IMR-90 (cell line): ENCODE measurements around the gene TRAF6.

Experiments
- FOS ChIP-seq: fragments of 150-350 bp; IDR thresholded peaks from 2 replicates; pipeline ENCODE4 v1.6.1; 2016; ENCODE audit warnings: low read depth, low read length
- MAFK ChIP-seq: IDR thresholded peaks from 2 replicates; pipeline ENCODE4 v1.6.1; 2012; ENCODE audit warnings: low read depth, low read length, improper control_type of control experiment
- MAZ ChIP-seq: IDR thresholded peaks from 2 replicates; pipeline ENCODE4 v1.6.1; 2012; ENCODE audit warnings: low read depth, mild to moderate bottlenecking, low read length, improper control_type of control experiment, moderate library complexity, borderline replicate concordance
- MXI1 ChIP-seq: IDR thresholded peaks from 2 replicates; pipeline ENCODE4 v1.6.1; 2012; ENCODE audit warnings: low read depth, mild to moderate bottlenecking, low read length, moderate library complexity, borderline replicate concordance
- POLR2A ChIP-seq: IDR thresholded peaks from 2 replicates; pipeline ENCODE4 v1.6.1; 2012; ENCODE audit warnings: mild to moderate bottlenecking, low read depth, low read length
- RCOR1 ChIP-seq: IDR thresholded peaks from 2 replicates; pipeline ENCODE4 v1.6.1; 2012; ENCODE audit warnings: mild to moderate bottlenecking, low read length, improper control_type of control experiment; ENCODE audit not compliant: insufficient replicate concordance
- RFX5 ChIP-seq: IDR thresholded peaks from 2 replicates; pipeline ENCODE4 v1.8.0; 2012; ENCODE audit warnings: low read depth, mild to moderate bottlenecking, low read length, moderate library complexity
- SMC3 ChIP-seq: fragments of 150-350 bp; IDR thresholded peaks from 2 replicates; pipeline ENCODE4 v1.6.1; 2016; ENCODE audit warnings: low read depth, mild to moderate bottlenecking, antibody characterized with exemption, low read length, moderate library complexity
- TF ChIP-seq, protein P1 (sequence below): conservative IDR thresholded peaks from 2 replicates; pipeline ENCODE4 v1.5.1; 2012; ENCODE audit warnings: mild to moderate bottlenecking, low read depth, low read length, improper control_type of control experiment
- TF ChIP-seq, protein P2 (sequence below): fragments of 150-350 bp; IDR thresholded peaks from 2 replicates; pipeline ENCODE4 v1.6.1; 2017; ENCODE audit warnings: mild to moderate bottlenecking, antibody characterized with exemption, low read length, low read depth

DNA sequence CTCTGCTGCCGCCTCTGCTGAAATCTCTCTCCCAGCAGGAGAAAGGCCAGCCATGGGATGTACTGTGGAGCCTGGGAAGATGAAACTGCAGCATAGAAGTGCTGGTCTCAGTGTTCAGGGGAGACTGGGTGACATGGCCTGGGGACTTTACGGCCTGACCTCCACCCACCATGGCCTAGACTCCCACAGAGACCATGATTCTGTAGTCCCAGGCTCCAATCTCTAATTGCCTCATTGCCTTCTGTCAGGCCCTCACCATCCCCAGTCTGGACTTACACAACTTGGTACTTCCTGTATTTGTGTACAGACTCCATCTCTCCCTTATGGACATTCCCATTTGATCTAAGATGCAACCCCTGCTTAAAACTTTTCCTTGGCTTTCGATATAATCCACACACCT, 43.1 kb downstream of the TRAF6 start:
- TF ChIP-seq, protein P1, sequence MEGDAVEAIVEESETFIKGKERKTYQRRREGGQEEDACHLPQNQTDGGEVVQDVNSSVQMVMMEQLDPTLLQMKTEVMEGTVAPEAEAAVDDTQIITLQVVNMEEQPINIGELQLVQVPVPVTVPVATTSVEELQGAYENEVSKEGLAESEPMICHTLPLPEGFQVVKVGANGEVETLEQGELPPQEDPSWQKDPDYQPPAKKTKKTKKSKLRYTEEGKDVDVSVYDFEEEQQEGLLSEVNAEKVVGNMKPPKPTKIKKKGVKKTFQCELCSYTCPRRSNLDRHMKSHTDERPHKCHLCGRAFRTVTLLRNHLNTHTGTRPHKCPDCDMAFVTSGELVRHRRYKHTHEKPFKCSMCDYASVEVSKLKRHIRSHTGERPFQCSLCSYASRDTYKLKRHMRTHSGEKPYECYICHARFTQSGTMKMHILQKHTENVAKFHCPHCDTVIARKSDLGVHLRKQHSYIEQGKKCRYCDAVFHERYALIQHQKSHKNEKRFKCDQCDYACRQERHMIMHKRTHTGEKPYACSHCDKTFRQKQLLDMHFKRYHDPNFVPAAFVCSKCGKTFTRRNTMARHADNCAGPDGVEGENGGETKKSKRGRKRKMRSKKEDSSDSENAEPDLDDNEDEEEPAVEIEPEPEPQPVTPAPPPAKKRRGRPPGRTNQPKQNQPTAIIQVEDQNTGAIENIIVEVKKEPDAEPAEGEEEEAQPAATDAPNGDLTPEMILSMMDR = no peak
- no peak for TF ChIP-seq FOS
- TF ChIP-seq POLR2A = no peak
- no peak for TF ChIP-seq SMC3
- TF ChIP-seq RCOR1 = no peak
- TF ChIP-seq MAFK = no peak
- no peak for TF ChIP-seq MAZ
- TF ChIP-seq MXI1 = no peak
- no peak for TF ChIP-seq RFX5
- TF ChIP-seq, protein P2, sequence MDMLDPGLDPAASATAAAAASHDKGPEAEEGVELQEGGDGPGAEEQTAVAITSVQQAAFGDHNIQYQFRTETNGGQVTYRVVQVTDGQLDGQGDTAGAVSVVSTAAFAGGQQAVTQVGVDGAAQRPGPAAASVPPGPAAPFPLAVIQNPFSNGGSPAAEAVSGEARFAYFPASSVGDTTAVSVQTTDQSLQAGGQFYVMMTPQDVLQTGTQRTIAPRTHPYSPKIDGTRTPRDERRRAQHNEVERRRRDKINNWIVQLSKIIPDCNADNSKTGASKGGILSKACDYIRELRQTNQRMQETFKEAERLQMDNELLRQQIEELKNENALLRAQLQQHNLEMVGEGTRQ = no peak
